Measurements from ENCODE around the gene PRRG2. TPM values are rescaled to one million over a fixed set of nuclear protein-coding genes. Genes with fewer than 3 reads are reported as not detected.

PRRG2 gene
- total RNA-seq, 8 experiments from 2014 or later, result 0.21 to 1.1 (median 0.60) TPM

GRCh38 chr19:49579947-49580263, 1.2 kb upstream of the PRRG2 start:
- Histone ChIP-seq H3K27ac (peak overlapping the region; percentile 51 to 52), H3K4me1 (replicated peaks in 1 of 2) (peaks cover 9 to 17% of the 10 kb centered on the region in 2 donors), H3K4me3 (peak overlapping the region; percentile 52 to 85 (median 68))
- 0 to 4% (median 0%) methylated on average over 2 to 8 of the region's 8 CpGs; no CpG with 5 or more reads in 2 of the 10 experiments for WGBS, 10 experiments
- in situ Hi-C loops (cut with MboI; ENCODE audit: low pct_unique_long_range_greater_than_20kb in 2 of 9, low sequenced_read_pairs in 9 of 9, unreplicated experiment in 9 of 9), result no loop called here
- peak in 2 of 8 experiments; percentile 11 to 42 for ATAC-seq (replicated peaks in 6 of 8)

GRCh38 chr19:49580264-49581006, 681 bp upstream of the PRRG2 start, which contains the start of gene NOSIP:
NOSIP (minus strand) TSS chr19:49580556; CDS start chr19:49560691, 19,865 bp downstream.
- WGBS, 10 experiments, result 0 to 16% (median 4%) methylated on average over 1 to 19 of the region's 31 CpGs

DNA sequence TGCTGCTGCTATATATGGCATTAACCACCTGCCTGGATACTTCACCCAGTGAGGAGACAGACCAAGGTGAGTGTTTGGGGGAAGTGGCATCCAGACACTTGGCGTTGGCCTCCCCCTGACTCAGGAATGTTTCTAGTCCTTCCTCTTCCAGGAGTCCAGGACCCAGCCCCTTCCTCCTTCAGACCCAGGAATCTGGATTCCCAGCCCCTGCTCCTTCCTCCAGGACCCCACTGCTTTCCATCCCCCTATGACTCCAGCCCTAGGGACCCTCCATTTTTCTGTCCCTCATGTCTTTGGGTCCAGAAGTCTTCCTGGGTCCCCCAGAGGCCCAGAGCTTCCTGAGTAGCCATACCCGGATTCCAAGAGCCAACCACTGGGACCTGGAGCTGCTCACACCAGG, 2.1 kb downstream of the PRRG2 start:
- in situ Hi-C loops (cut with MboI; ENCODE audit: low pct_unique_long_range_greater_than_20kb in 2 of 9, low sequenced_read_pairs in 9 of 9, unreplicated experiment in 9 of 9), result no loop called here
- Histone ChIP-seq H3K4me1 (replicated peaks in 1 of 2) (peaks cover 20 to 29% of the 10 kb centered on the region in 2 donors), H3K4me3 (no peak overlapping the region), H3K27ac (no peak overlapping the region)
- ATAC-seq (replicated peaks in 6 of 8), result no peak
- 0 to 50% (median 20%) methylated on average over 1 to 2 of the region's 2 CpGs; no CpG with 5 or more reads in 7 of the 10 experiments for WGBS, 10 experiments

More at GRCh38 chr19:49580264-49581006, 681 bp upstream of the PRRG2 start, which contains the start of gene NOSIP:
- peaks cover 14 to 22% of the 10 kb centered on the region in 2 donors for H3K4me1 ChIP-seq (replicated peaks in 1 of 2)
- H3K27ac ChIP-seq, result peak within 1 kb of the TSS; percentile 51 to 52
- peak within 1 kb of the TSS; percentile 52 to 85 (median 68) for H3K4me3 ChIP-seq
- peak; percentile 79 to 100 (median 88) for ATAC-seq (replicated peaks in 6 of 8)
- in situ Hi-C loops (cut with MboI; ENCODE audit: low pct_unique_long_range_greater_than_20kb in 2 of 9, low sequenced_read_pairs in 9 of 9, unreplicated experiment in 9 of 9), result no loop called here

DNA sequence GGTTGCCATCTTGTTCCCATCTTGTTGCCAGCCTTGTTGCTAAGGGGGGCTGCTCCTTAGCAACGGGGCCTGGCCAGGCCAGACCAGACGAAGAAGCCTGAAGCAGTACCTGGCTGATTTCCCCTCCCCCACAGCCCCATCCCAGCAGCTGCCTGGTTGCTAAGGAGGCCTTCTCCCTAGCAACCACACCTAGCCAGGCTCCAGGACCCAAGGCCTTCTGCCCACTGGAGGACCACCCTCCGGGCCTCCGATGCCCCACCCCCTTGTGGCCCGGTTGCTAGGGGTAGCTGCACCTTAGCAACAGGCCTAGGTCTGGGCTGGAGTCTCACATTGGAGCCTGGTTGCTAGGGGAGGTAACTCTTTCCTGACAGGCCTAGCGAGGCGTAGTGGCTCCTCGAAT, 3.9 kb downstream of the PRRG2 start:
- Histone ChIP-seq H3K4me1 (replicated peaks in 1 of 2) (peaks cover 18% of the 10 kb centered on the region in 2 donors), H3K4me3 (no peak overlapping the region), H3K27ac (peak overlapping the region; percentile 46 to 64)
- ATAC-seq (replicated peaks in 6 of 8), result peak in 5 of 8 experiments; percentile 68 to 86 (median 76)
- 0 to 80% (median 20%) methylated on average over 1 to 2 of the region's 8 CpGs; no CpG with 5 or more reads in 7 of the 10 experiments for WGBS, 10 experiments
- in situ Hi-C loops (cut with MboI; ENCODE audit: low pct_unique_long_range_greater_than_20kb in 2 of 9, low sequenced_read_pairs in 9 of 9, unreplicated experiment in 9 of 9), result no loop called here

DNA sequence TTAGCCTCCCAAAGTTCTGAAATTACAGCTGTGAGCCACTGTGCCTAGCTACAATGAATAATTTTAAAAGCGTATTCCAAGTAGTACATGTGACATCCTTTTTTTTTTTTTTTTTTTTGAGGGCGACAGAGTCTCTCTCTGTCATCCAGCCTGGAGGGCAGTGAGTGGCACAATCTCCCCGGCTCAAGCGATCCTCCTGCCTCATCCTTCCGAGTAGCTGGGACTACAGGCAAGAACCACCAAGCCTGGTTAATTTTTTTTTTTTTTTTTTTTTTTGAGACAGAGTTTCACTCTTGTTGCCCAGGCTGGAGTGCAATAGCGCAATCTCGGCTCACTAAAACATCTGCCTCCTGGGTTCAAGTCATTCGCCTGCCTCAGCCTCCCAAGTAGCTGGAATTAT, 6.1 kb downstream of the PRRG2 start:
- H3K4me3 ChIP-seq, result no peak overlapping the region
- no peak overlapping the region for H3K27ac ChIP-seq
- WGBS, 10 experiments, result 11 to 100% (median 83%) methylated on average over 1 to 7 of the region's 8 CpGs
- no peak for ATAC-seq (replicated peaks in 6 of 8)
- peaks cover 18% of the 10 kb centered on the region in 2 donors for H3K4me1 ChIP-seq (replicated peaks in 1 of 2)
- in situ Hi-C loops (cut with MboI; ENCODE audit: low pct_unique_long_range_greater_than_20kb in 2 of 9, low sequenced_read_pairs in 9 of 9, unreplicated experiment in 9 of 9), result no loop called here

GRCh38 chr19:49588365-49589122, 7.4 kb downstream of the PRRG2 start:
- in situ Hi-C loops (cut with MboI; ENCODE audit: low pct_unique_long_range_greater_than_20kb in 2 of 9, low sequenced_read_pairs in 9 of 9, unreplicated experiment in 9 of 9), result no loop called here
- H3K27ac ChIP-seq, result no peak overlapping the region
- WGBS, 10 experiments, result 57 to 96% (median 66%) methylated on average over 4 to 8 of the region's 18 CpGs; no CpG with 5 or more reads in 5 of the 10 experiments
- no peak for ATAC-seq (replicated peaks in 6 of 8)
- no peak overlapping the region for H3K4me3 ChIP-seq
- H3K4me1 ChIP-seq (replicated peaks in 1 of 2), result peaks cover 18% of the 10 kb centered on the region in 2 donors

DNA sequence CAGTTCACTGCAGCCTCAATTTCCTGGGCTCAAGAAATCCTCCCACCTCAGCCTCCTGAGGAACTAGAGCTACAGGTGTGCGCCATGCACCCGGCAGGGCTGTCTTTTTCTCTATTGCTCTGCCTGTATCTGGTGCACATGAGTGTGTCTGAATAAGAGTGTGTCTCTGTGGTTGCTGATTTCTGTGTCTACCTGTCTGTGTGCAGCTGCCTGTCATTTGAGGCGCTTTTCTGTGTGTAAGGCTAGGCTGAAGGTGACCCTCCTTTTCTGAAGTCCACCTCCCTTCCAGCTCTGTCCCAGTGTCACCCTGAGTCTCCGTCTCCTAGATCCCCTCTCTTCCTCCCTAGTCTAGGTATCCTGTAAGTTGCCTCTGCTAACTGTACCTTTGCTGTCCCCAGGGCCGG, 8.4 kb downstream of the PRRG2 start:
- 71% methylated on average over 2 of the region's 5 CpGs; no CpG with 5 or more reads in 9 of the 10 experiments for WGBS, 10 experiments
- Histone ChIP-seq H3K4me1 (replicated peaks in 1 of 2) (peaks cover 22 to 23% of the 10 kb centered on the region in 2 donors), H3K4me3 (peak overlapping the region in 3 of 5 donors; percentile 65 to 98 (median 97)), H3K27ac (peak overlapping the region; percentile 97 to 99)
- no peak for ATAC-seq (replicated peaks in 6 of 8)
- in situ Hi-C loops (cut with MboI; ENCODE audit: low pct_unique_long_range_greater_than_20kb in 2 of 9, low sequenced_read_pairs in 9 of 9, unreplicated experiment in 9 of 9), result no loop called here

DNA sequence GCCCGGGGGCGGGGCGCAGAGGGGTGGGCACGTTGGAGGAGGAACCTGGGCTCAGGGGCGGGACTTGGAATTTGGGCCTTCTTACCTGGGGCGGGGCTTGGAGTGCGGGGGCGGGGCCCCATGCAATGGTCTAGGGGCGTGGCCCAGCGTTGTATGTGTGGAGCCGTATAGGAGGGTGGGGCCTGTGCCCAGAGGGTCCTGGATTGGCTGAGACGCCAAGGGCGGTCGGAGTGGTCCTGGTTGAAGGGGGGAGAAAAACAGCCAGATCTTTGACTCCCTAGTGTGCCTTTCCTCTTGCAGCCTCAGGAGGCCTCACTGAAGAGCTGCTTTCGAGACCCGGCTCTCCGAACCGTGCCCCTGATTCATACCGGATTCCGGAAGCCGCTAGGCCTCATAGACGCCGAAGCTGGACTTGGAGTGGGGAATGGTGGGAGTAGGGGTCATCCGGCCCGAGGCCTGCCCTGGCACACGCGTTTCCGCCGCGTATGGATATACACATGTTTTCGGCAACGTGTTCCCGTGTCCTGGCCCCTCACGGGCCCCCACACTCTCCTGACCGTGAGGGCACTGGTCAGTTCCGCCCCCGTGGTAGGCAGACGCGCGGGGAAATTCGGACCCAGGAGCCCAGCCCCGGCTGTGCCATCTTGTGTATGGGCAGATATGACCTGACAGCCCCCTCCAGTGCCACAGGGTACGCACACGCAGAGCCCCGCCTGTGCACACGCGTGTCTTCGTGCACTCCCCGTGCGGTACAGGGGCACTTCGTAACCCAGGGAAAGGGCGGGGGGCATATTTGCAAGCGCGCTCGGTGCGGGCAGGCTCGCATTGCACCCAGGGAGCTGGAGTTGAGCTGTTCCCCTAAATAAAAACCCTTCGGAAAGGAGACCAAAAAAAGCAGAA, 9.2 kb downstream of the PRRG2 start:
- peak; percentile 57 to 78 (median 69) for ATAC-seq (replicated peaks in 6 of 8)
- in situ Hi-C loops (cut with MboI; ENCODE audit: low pct_unique_long_range_greater_than_20kb in 2 of 9, low sequenced_read_pairs in 9 of 9, unreplicated experiment in 9 of 9), result no loop called here
- Histone ChIP-seq H3K4me1 (replicated peaks in 1 of 2) (peaks cover 14 to 15% of the 10 kb centered on the region in 2 donors), H3K27ac (peak overlapping the region; percentile 97 to 99), H3K4me3 (peak overlapping the region; percentile 65 to 98 (median 97))
- 0 to 1% (median 0%) methylated on average over 2 to 24 of the region's 58 CpGs; no CpG with 5 or more reads in 5 of the 10 experiments for WGBS, 10 experiments

GRCh38 chr19:49590971-49591730, 10.0 kb downstream of the PRRG2 start, which contains the start of gene PRR12:
PRR12 (plus strand) TSS chr19:49591182; CDS start chr19:49591655, 473 bp downstream.
- in situ Hi-C loops (cut with MboI; ENCODE audit: low pct_unique_long_range_greater_than_20kb in 2 of 9, low sequenced_read_pairs in 9 of 9, unreplicated experiment in 9 of 9), result no loop called here
- H3K4me3 ChIP-seq, result peak within 1 kb of the TSS; percentile 65 to 98 (median 97)
- H3K4me1 ChIP-seq (replicated peaks in 1 of 2), result peaks cover 6 to 7% of the 10 kb centered on the region in 2 donors
- peak; percentile 8 to 52 (median 42) for ATAC-seq (replicated peaks in 6 of 8)
- peak within 1 kb of the TSS; percentile 97 to 99 for H3K27ac ChIP-seq
- WGBS, 10 experiments, result 0 to 5% (median 0%) methylated on average over 1 to 7 of the region's 66 CpGs; no CpG with 5 or more reads in 6 of the 10 experiments

DNA sequence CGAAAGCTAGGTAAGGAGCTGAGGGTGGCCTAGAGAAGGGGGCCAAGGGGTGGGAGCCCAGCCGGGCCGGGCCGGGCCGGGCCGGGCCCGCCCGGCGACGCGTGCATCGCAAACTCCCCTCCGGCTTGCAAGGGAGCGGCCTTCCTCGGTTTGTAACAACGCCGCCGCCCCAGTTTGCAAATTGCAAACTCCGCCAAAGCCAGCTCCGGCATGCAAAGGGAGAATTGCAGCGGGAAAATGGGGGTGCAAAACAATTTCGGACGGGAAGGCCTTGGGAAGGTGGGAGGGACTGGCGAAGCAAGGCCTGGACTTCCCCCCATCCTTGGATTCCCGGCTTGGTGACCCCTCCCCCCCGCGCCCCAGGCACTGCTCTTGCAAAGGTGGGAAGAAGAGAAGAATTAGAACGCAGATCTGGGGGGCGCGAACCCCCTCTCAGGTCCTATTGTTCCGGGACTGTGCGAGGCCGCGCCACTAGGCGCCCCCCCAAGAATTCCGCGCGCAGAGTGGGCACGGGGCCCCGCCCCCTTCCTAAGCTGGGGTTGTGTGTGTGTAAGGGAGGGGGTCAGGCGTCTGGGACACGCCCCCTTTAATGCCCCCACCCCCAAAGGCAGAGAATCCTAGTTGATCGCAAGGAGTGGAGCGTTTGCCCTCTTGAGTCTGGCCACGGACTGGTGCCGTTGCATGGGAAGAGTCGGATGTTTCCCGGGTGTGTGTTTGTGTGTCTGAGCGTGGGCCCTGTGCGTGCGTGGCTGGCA, 10.8 kb downstream of the PRRG2 start:
- in situ Hi-C loops (cut with MboI; ENCODE audit: low pct_unique_long_range_greater_than_20kb in 2 of 9, low sequenced_read_pairs in 9 of 9, unreplicated experiment in 9 of 9), result no loop called here
- ATAC-seq (replicated peaks in 6 of 8), result peak in 3 of 8 experiments; percentile 9 to 20 (median 15)
- peak overlapping the region; percentile 65 to 98 (median 97) for H3K4me3 ChIP-seq
- H3K4me1 ChIP-seq (replicated peaks in 1 of 2), result peaks cover 6 to 7% of the 10 kb centered on the region in 2 donors
- peak overlapping the region; percentile 97 to 99 for H3K27ac ChIP-seq
- 0% methylated on average over 1 to 5 of the region's 51 CpGs; no CpG with 5 or more reads in 7 of the 10 experiments for whole genome bisulfite sequencing, 10 experiments
